Neutrophil (primary cell): ENCODE measurements around the gene RANBP17.

Experiments used
- H3K27ac ChIP-seq: fragments of 200-600 bp; sonication (generic); 2 replicates; pipeline ENCODE4 v1.5.1; 2016; ENCODE audit warnings: mild to moderate bottlenecking, moderate library complexity
- H3K27me3 ChIP-seq: fragments of 200-600 bp; sonication (generic); 2 replicates; pipeline ENCODE4 v1.6.0; 2016; ENCODE audit warnings: mild to moderate bottlenecking
- H3K36me3 ChIP-seq: fragments of 200-600 bp; sonication (generic); 2 replicates; pipeline ENCODE4 v1.5.1; 2017
- H3K4me1 ChIP-seq, 2 experiments: fragments of 200-600 bp in 1 of 2; sonication (generic) in 1 of 2; 1 replicate in 1 of 2; 2 replicates in 1 of 2; pipeline versions ENCODE4 v1.5.1 to v1.6.1; 2013 to 2016; ENCODE audit warnings: low read depth in 1 of 2, low read length in 1 of 2, mild to moderate bottlenecking in 1 of 2, moderate library complexity in 1 of 2; ENCODE audit not compliant: control insufficient read depth in 1 of 2, insufficient read depth in 1 of 2
- H3K4me3 ChIP-seq, 2 experiments: fragments of 200-600 bp in 1 of 2; sonication (generic) in 1 of 2; 1 replicate in 1 of 2; 2 replicates in 1 of 2; pipeline ENCODE4 v1.5.1; 2013 to 2016; ENCODE audit warnings: low read depth in 1 of 2, low read length in 1 of 2, mild to moderate bottlenecking in 1 of 2, moderate library complexity in 1 of 2
- H3K9me3 ChIP-seq: fragments of 200-600 bp; sonication (generic); 2 replicates; pipeline ENCODE4 v1.5.1; 2016
- CTCF ChIP-seq: fragments of 200-600 bp; sonication (generic); IDR thresholded peaks from 2 replicates; pipeline ENCODE4 v1.5.1; 2016; ENCODE audit warnings: antibody characterized with exemption

Gene RANBP17

GRCh38 chr5:170985486-170985885, 123.7 kb downstream of the RANBP17 start:
- Histone ChIP-seq H3K36me3 (no peaks in the 10 kb centered on the region), H3K4me1 (no peaks in the 10 kb centered on the region), H3K27me3 (no peaks in the 10 kb centered on the region), H3K4me3 (no peak overlapping the region), H3K27ac (no peak overlapping the region), H3K9me3 (no peaks in the 10 kb centered on the region)
- TF ChIP-seq CTCF, result no peak

- no peak for TF ChIP-seq CTCF
- Histone ChIP-seq H3K27ac (no peak overlapping the region), H3K4me1 (no peaks in the 10 kb centered on the region), H3K27me3 (no peaks in the 10 kb centered on the region), H3K9me3 (no peaks in the 10 kb centered on the region), H3K4me3 (no peak overlapping the region), H3K36me3 (no peaks in the 10 kb centered on the region)
Observed at GRCh38 chr5:170986598-170986997, 124.8 kb downstream of the RANBP17 start.

GRCh38 chr5:170993476-170993875, 131.7 kb downstream of the RANBP17 start:
- H3K27ac ChIP-seq, result no peak overlapping the region
- H3K4me1 ChIP-seq, result no peaks in the 10 kb centered on the region
- no peak overlapping the region for H3K4me3 ChIP-seq
- H3K36me3 ChIP-seq, result no peaks in the 10 kb centered on the region
- no peak for TF ChIP-seq CTCF
- H3K27me3 ChIP-seq, result no peaks in the 10 kb centered on the region
- no peaks in the 10 kb centered on the region for H3K9me3 ChIP-seq

GRCh38 chr5:171010086-171010485, 148.3 kb downstream of the RANBP17 start:
- H3K9me3 ChIP-seq, result no peaks in the 10 kb centered on the region
- TF ChIP-seq CTCF, result no peak
- H3K4me1 ChIP-seq, result peaks cover 0 to 3% of the 10 kb centered on the region in 2 experiments
- no peak overlapping the region for H3K4me3 ChIP-seq
- no peaks in the 10 kb centered on the region for H3K36me3 ChIP-seq
- H3K27ac ChIP-seq, result no peak overlapping the region
- H3K27me3 ChIP-seq, result no peaks in the 10 kb centered on the region

- H3K27me3 ChIP-seq, result no peaks in the 10 kb centered on the region
- TF ChIP-seq CTCF, result no peak
- H3K27ac ChIP-seq, result no peak overlapping the region
- no peak overlapping the region for H3K4me3 ChIP-seq
- no peaks in the 10 kb centered on the region for H3K36me3 ChIP-seq
- H3K9me3 ChIP-seq, result no peaks in the 10 kb centered on the region
- H3K4me1 ChIP-seq, result peaks cover 0 to 3% of the 10 kb centered on the region in 2 experiments
Observed at GRCh38 chr5:171010816-171011215, 149.0 kb downstream of the RANBP17 start.

- no peaks in the 10 kb centered on the region for H3K27me3 ChIP-seq
- peaks cover 9% of the 10 kb centered on the region for H3K9me3 ChIP-seq
- no peak overlapping the region for H3K4me3 ChIP-seq
- TF ChIP-seq CTCF, result no peak
- no peaks in the 10 kb centered on the region for H3K36me3 ChIP-seq
- no peaks in the 10 kb centered on the region for H3K4me1 ChIP-seq
- no peak overlapping the region for H3K27ac ChIP-seq
Observed at GRCh38 chr5:171023508-171023907, 161.7 kb downstream of the RANBP17 start.
